ENCODE measurements around the gene IFFO2.

- TF ChIP-seq CTCF (conservative IDR thresholded peaks at IDR 0.05 in 1 of 2, IDR thresholded peaks at IDR 0.05 in 1 of 2; ENCODE audit: low read depth in 1 of 2, low read length in 2 of 2), result no peak
- TF ChIP-seq EZH2 (IDR thresholded peaks at IDR 0.05; ENCODE audit: low read length, missing control alignments), result no peak
Measured at GRCh38 chr1:18918417-18918816, 38.1 kb downstream of the IFFO2 start.
